ENCODE data around the gene NDUFS7. TPM values are rescaled to one million over a fixed set of nuclear protein-coding genes. Genes with fewer than 3 reads are reported as not detected.
A peak's percentile ranks its signal among the peaks of the same experiment; 100 is the strongest.

Gene NDUFS7
- polyA plus RNA-seq, 3 donors, result 119 to 232 (median 211) TPM

GRCh38 chr19:1376415-1376805, 7.3 kb upstream of the NDUFS7 start:
- Mint-ChIP-seq H3K36me3 (peaks cover 27 to 38% of the 10 kb centered on the region in 2 donors), H3K4me3 (no peak overlapping the region), H3K27ac (no peak overlapping the region), H3K9me3 (no peaks in the 10 kb centered on the region), H3K4me1 (no peaks in the 10 kb centered on the region), H3K27me3 (ENCODE audit: low read depth in 3 of 3) (peaks cover 0 to 7% (median 4%) of the 10 kb centered on the region in 3 donors)
- H3K36me3 ChIP-seq (replicated peaks in 1 of 2; ENCODE audit: control insufficient read depth in 1 of 2, insufficient read depth in 2 of 2, low read length in 2 of 2), result peaks cover 7 to 19% of the 10 kb centered on the region in 2 donors
- WGBS (ENCODE audit: insufficient coverage), result 97% methylated on average over 15 of the region's 17 CpGs
- no peak overlapping the region for H3K27ac ChIP-seq (ENCODE audit: low read depth in 1 of 2, low read length in 2 of 2)
- H3K79me2 ChIP-seq (ENCODE audit: insufficient read depth, low read length), result no peaks in the 10 kb centered on the region
- no peak overlapping the region for H2AFZ ChIP-seq (ENCODE audit: insufficient read depth, low read depth, low read length, poor library complexity, severe bottlenecking)
- no peaks in the 10 kb centered on the region for H4K20me1 ChIP-seq (ENCODE audit: insufficient read depth, low read length)
- H3K9ac ChIP-seq (ENCODE audit: insufficient read depth, low read length, poor library complexity, severe bottlenecking), result no peak overlapping the region
- no peak overlapping the region for H3K4me3 ChIP-seq (replicated peaks in 1 of 3; ENCODE audit: low read depth in 2 of 3, low read length in 3 of 3)
- intact Hi-C loops (cut with micrococcal nuclease), result no loop called here
- DNase-seq, result no peak
- H3K4me2 ChIP-seq (replicated peaks; ENCODE audit: extremely low read depth, low read length, poor library complexity, severe bottlenecking), result no peak overlapping the region
- TF ChIP-seq CTCF (IDR thresholded peaks at IDR 0.05), result no peak
- no peaks in the 10 kb centered on the region for H3K27me3 ChIP-seq (ENCODE audit: control insufficient read depth in 2 of 2, insufficient read depth in 2 of 2, low read length in 2 of 2)
- no peaks in the 10 kb centered on the region for H3K9me3 ChIP-seq (replicated peaks in 1 of 2; ENCODE audit: control insufficient read depth in 1 of 2, insufficient read depth in 1 of 2, low read length in 2 of 2)
- H3K4me1 ChIP-seq (ENCODE audit: control insufficient read depth in 1 of 2, insufficient read depth in 2 of 2, low read length in 2 of 2), result no peaks in the 10 kb centered on the region

- Mint-ChIP-seq H3K9me3 (no peaks in the 10 kb centered on the region), H3K27ac (peak overlapping the region in 1 of 7 donors; percentile 26), H3K36me3 (peaks cover 25 to 36% of the 10 kb centered on the region in 2 donors), H3K27me3 (ENCODE audit: low read depth in 3 of 3) (peaks cover 0 to 8% (median 5%) of the 10 kb centered on the region in 3 donors), H3K4me3 (no peak overlapping the region), H3K4me1 (no peaks in the 10 kb centered on the region)
- no peak overlapping the region for H3K4me2 ChIP-seq (replicated peaks; ENCODE audit: extremely low read depth, low read length, poor library complexity, severe bottlenecking)
- no peaks in the 10 kb centered on the region for H3K4me1 ChIP-seq (ENCODE audit: control insufficient read depth in 1 of 2, insufficient read depth in 2 of 2, low read length in 2 of 2)
- no peaks in the 10 kb centered on the region for H4K20me1 ChIP-seq (ENCODE audit: insufficient read depth, low read length)
- no peak overlapping the region for H2AFZ ChIP-seq (ENCODE audit: insufficient read depth, low read depth, low read length, poor library complexity, severe bottlenecking)
- no peaks in the 10 kb centered on the region for H3K79me2 ChIP-seq (ENCODE audit: insufficient read depth, low read length)
- H3K4me3 ChIP-seq (replicated peaks in 1 of 3; ENCODE audit: low read depth in 2 of 3, low read length in 3 of 3), result no peak overlapping the region
- TF ChIP-seq CTCF (IDR thresholded peaks at IDR 0.05), result no peak
- no peaks in the 10 kb centered on the region for H3K27me3 ChIP-seq (ENCODE audit: control insufficient read depth in 2 of 2, insufficient read depth in 2 of 2, low read length in 2 of 2)
- DNase-seq, result no peak
- no peak overlapping the region for H3K9ac ChIP-seq (ENCODE audit: insufficient read depth, low read length, poor library complexity, severe bottlenecking)
- no peaks in the 10 kb centered on the region for H3K9me3 ChIP-seq (replicated peaks in 1 of 2; ENCODE audit: control insufficient read depth in 1 of 2, insufficient read depth in 1 of 2, low read length in 2 of 2)
- 96% methylated on average over 42 of the region's 43 CpGs for WGBS (ENCODE audit: insufficient coverage)
- H3K27ac ChIP-seq (ENCODE audit: low read depth in 1 of 2, low read length in 2 of 2), result no peak overlapping the region
- peaks cover 7 to 19% of the 10 kb centered on the region in 2 donors for H3K36me3 ChIP-seq (replicated peaks in 1 of 2; ENCODE audit: control insufficient read depth in 1 of 2, insufficient read depth in 2 of 2, low read length in 2 of 2)
- intact Hi-C loops (cut with micrococcal nuclease), result no loop called here
Observed at GRCh38 chr19:1377176-1377964, 6.3 kb upstream of the NDUFS7 start.

Measured in CD14-positive monocyte (primary cell).